DMS114 treated with DMSO at 0.1 percent for 48 hours (cell line): ENCODE results near the gene ORAI2.
"Not testable (repeated sequence)": the region's sequence is repeated elsewhere in the genome, so short reads cannot be mapped to it uniquely, and the experiment has no call there.

ENCODE experiments used
- DNase-seq: peaks from one replicate; lab custom pipeline; 2025; ENCODE audit not compliant: unreplicated experiment; lab: John Stamatoyannopoulos, UW

The ORAI2 gene

GRCh38 chr7:102468478-102469350 lies 35.3 kb downstream of the ORAI2 start:
- DNase-seq = no peak

GRCh38 chr7:102469351-102469971 lies 36.1 kb downstream of the ORAI2 start:
- no peak for DNase-seq

- no peak for DNase-seq
Measured at GRCh38 chr7:102469972-102470825, 36.8 kb downstream of the ORAI2 start.

GRCh38 chr7:102471791-102472125 lies 38.4 kb downstream of the ORAI2 start:
- no peak for DNase-seq

GRCh38 chr7:102472126-102473041 lies 39.0 kb downstream of the ORAI2 start:
- DNase-seq = no peak

- DNase-seq = no peak
Measured at GRCh38 chr7:102473271-102473991, 40.1 kb downstream of the ORAI2 start.

GRCh38 chr7:102474116-102474515 lies 40.7 kb downstream of the ORAI2 start:
- DNase-seq = not testable (repeated sequence)

GRCh38 chr7:102474736-102475435 lies 41.5 kb downstream of the ORAI2 start:
- DNase-seq = not testable (repeated sequence)

GRCh38 chr7:102478314-102479208 lies 45.2 kb downstream of the ORAI2 start, which contains the start of gene POLR2J:
Gene POLR2J, minus strand, starts transcription at chr7:102478922. Its CDS starts 62 bp downstream, at chr7:102478860.
- not testable (repeated sequence) for DNase-seq

- DNase-seq = not testable (repeated sequence)
Measured at GRCh38 chr7:102479209-102479584, 45.8 kb downstream of the ORAI2 start.

- DNase-seq = not testable (repeated sequence)
Measured at GRCh38 chr7:102479982-102480637, 46.7 kb downstream of the ORAI2 start.

GRCh38 chr7:102481962-102482361 lies 48.6 kb downstream of the ORAI2 start:
- DNase-seq = not testable (repeated sequence)

- DNase-seq = not testable (repeated sequence)
Measured at GRCh38 chr7:102484317-102484716, 50.9 kb downstream of the ORAI2 start.

GRCh38 chr7:102490529-102491075 lies 57.2 kb downstream of the ORAI2 start:
- not testable (repeated sequence) for DNase-seq

- DNase-seq = not testable (repeated sequence)
Measured at GRCh38 chr7:102493220-102493935, 60.0 kb downstream of the ORAI2 start.

GRCh38 chr7:102494026-102494425 lies 60.7 kb downstream of the ORAI2 start:
- DNase-seq = not testable (repeated sequence)
